Muscle of arm (tissue), 12 donors: Measurements from ENCODE around the gene GPR82. TPM values are rescaled to one million over a fixed set of nuclear protein-coding genes. Genes with fewer than 3 reads are reported as not detected.
"Not testable (repeated sequence)": the region's sequence is repeated elsewhere in the genome, so short reads cannot be mapped to it uniquely, and the experiment has no call there.

Experiments
- DNase-seq: peaks from one replicate; pipeline ENCODE4 v3.0.0-alpha.2; 2013
- polyA plus RNA-seq, 12 donors: library from polyadenylated mRNA; unstranded; fragments of 120-200 nt; gene quantifications; one replicate each; pipeline ENCODE4 v1.2.1, GENCODE V29; 2013; ENCODE audit not compliant: insufficient read length in 12 of 12

Gene GPR82
- polyA plus RNA-seq, 12 donors, result 0.09 to 0.22 (median 0.13) TPM; not detected in 5

- no peak for DNase-seq
Observed at GRCh38 chrX:41718481-41719235, 5.3 kb upstream of the GPR82 start.

GRCh38 chrX:41719610-41720009 is 4.4 kb upstream of the GPR82 start:
- not testable (repeated sequence) for DNase-seq

- no peak for DNase-seq
Observed at GRCh38 chrX:41720125-41720779, 3.7 kb upstream of the GPR82 start.

- DNase-seq, result no peak
Observed at GRCh38 chrX:41721590-41721989, 2.4 kb upstream of the GPR82 start.

GRCh38 chrX:41722214-41722613 is 1.8 kb upstream of the GPR82 start:
- no peak for DNase-seq

GRCh38 chrX:41722816-41723618 is 964 bp upstream of the GPR82 start:
- DNase-seq, result no peak

- no peak for DNase-seq
Observed at GRCh38 chrX:41728125-41728524, 4.1 kb downstream of the GPR82 start.

- no peak for DNase-seq
Observed at GRCh38 chrX:41730081-41730480, 6.1 kb downstream of the GPR82 start.

GRCh38 chrX:41732260-41732659 is 8.3 kb downstream of the GPR82 start:
- no peak for DNase-seq

- no peak for DNase-seq
Observed at GRCh38 chrX:41733939-41734338, 10.0 kb downstream of the GPR82 start.

- no peak for DNase-seq
Observed at GRCh38 chrX:41734530-41734929, 10.5 kb downstream of the GPR82 start.

- no peak for DNase-seq
Observed at GRCh38 chrX:41737065-41737464, 13.1 kb downstream of the GPR82 start.

GRCh38 chrX:41739871-41740270 is 15.9 kb downstream of the GPR82 start:
- no peak for DNase-seq

GRCh38 chrX:41750716-41751115 is 26.7 kb downstream of the GPR82 start:
- no peak for DNase-seq

- no peak for DNase-seq
Observed at GRCh38 chrX:41758401-41758800, 34.4 kb downstream of the GPR82 start.

- no peak for DNase-seq
Observed at GRCh38 chrX:41759817-41760216, 35.8 kb downstream of the GPR82 start.

- DNase-seq, result no peak
Observed at GRCh38 chrX:41761169-41761568, 37.2 kb downstream of the GPR82 start.

GRCh38 chrX:41761702-41762101 is 37.7 kb downstream of the GPR82 start:
- no peak for DNase-seq

- DNase-seq, result peak; percentile 8
Observed at GRCh38 chrX:41779030-41779564, 55.1 kb downstream of the GPR82 start.
